Endodermal cell (in vitro differentiated cells): ENCODE results near the gene FCF1. TPM values are rescaled to one million over a fixed set of nuclear protein-coding genes. Genes with fewer than 3 reads are reported as not detected.

Source experiments
- DNase-seq: peaks from one replicate; pipeline ENCODE4 v3.0.0-alpha.2; 2017
- H3K27ac ChIP-seq: 2 replicates; pipeline ENCODE4 v1.5.1; 2013; ENCODE audit warnings: mild to moderate bottlenecking, low read depth, low read length, moderate library complexity
- H3K27me3 ChIP-seq: 2 replicates; pipeline ENCODE4 v1.6.1; 2013; ENCODE audit warnings: mild to moderate bottlenecking, low read length, moderate library complexity; ENCODE audit not compliant: insufficient read depth, control insufficient read depth, poor library complexity, severe bottlenecking
- H3K36me3 ChIP-seq: 2 replicates; pipeline ENCODE4 v1.7.0; 2013; ENCODE audit warnings: mild to moderate bottlenecking, low read length, moderate library complexity; ENCODE audit not compliant: control insufficient read depth, insufficient read depth
- H3K4me1 ChIP-seq: one replicate; pipeline ENCODE4 v1.7.0; 2013; ENCODE audit warnings: low read length; ENCODE audit not compliant: control insufficient read depth, insufficient read depth
- H3K4me3 ChIP-seq: 2 replicates; pipeline ENCODE4 v1.5.1; 2013; ENCODE audit warnings: mild to moderate bottlenecking, low read length, moderate library complexity
- H3K9ac ChIP-seq: 2 replicates; pipeline ENCODE4 v1.6.1; 2013; ENCODE audit warnings: mild to moderate bottlenecking, low read length, moderate library complexity; ENCODE audit not compliant: poor library complexity, severe bottlenecking; ENCODE audit errors: extremely low read depth
- H3K9me3 ChIP-seq: 2 replicates; pipeline ENCODE4 v1.6.1; 2013; ENCODE audit warnings: mild to moderate bottlenecking, low read length, moderate library complexity; ENCODE audit not compliant: control insufficient read depth
- H3K27ac Mint-ChIP-seq: 2 replicates; pipeline ENCODE4 v1.8.0; 2020; ENCODE audit warnings: mixed read lengths
- H3K27me3 Mint-ChIP-seq: 2 replicates; pipeline ENCODE4 v1.8.0; 2021; ENCODE audit warnings: mild to moderate bottlenecking, mixed read lengths; ENCODE audit not compliant: insufficient read depth
- H3K36me3 Mint-ChIP-seq: 2 replicates; pipeline ENCODE4 v1.8.0; 2020; ENCODE audit warnings: low read depth, mixed read lengths
- H3K4me1 Mint-ChIP-seq: 2 replicates; pipeline ENCODE4 v1.8.0; 2020; ENCODE audit warnings: mixed read lengths
- H3K4me3 Mint-ChIP-seq: 2 replicates; pipeline ENCODE4 v1.8.0; 2020; ENCODE audit warnings: mild to moderate bottlenecking, moderate library complexity, mixed read lengths
- H3K9me3 Mint-ChIP-seq: 2 replicates; pipeline ENCODE4 v1.8.0; 2020; ENCODE audit warnings: mild to moderate bottlenecking, mixed read lengths
- WGBS, 2 experiments: methylation state at CpG; one replicate each; pipeline versions ENCODE4 v1.1.5 to v1.1.7; 2013; ENCODE audit warnings: missing lambda C conversion rate in 2 of 2, mixed read lengths in 1 of 2; ENCODE audit not compliant: insufficient coverage in 1 of 2, insufficient read length in 1 of 2; 5-methylcytosine and 5-hydroxymethylcytosine counted together
- total RNA-seq, 2 donors: library from RNA; stranded (reverse); fragmentation: NEBNext Ultra II Directional in 1 of 2; extraction: Animal tissue kit (Norgen Biotek cat#: 25700) in 1 of 2; gene quantifications; 2 replicates in 1 of 2; 3 replicates in 1 of 2; pipeline ENCODE4 v1.2.1, GENCODE V29; 2021
- TF ChIP-seq, protein P1 (sequence below): fragments of 200-600 bp; sonication (generic); conservative IDR thresholded peaks from 2 replicates; pipeline ENCODE4 v1.5.0; 2021; ENCODE audit warnings: antibody characterized with exemption, mild to moderate bottlenecking

FCF1 gene
- total RNA-seq, 2 donors from 2014 or later, result 68.4 to 71.3 TPM

DNA sequence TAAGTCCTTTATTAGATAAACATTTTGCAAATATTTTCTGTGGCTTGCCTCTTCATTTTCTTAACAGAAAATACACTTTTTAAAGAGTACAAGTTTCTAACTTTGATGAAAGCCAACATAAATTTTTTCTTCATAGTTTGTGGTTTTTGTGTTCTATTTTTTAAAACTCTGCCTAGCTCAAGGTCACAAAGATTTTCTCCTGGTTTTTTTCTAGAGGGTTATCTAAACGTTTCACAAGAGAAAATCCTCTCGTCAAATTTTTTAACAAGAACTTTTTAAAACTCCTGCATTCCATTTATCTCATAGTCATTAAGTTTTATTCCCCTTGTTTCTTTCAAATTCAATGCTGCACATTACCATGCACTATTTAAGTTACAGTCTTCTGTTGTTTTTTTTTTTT lies 8.3 kb upstream of the FCF1 start:
- Histone ChIP-seq H3K4me3 (no peak overlapping the region), H3K9me3 (peaks cover 34% of the 10 kb centered on the region), H3K4me1 (no peaks in the 10 kb centered on the region), H3K27ac (no peak overlapping the region), H3K27me3 (no peaks in the 10 kb centered on the region), H3K9ac (no peak overlapping the region), H3K36me3 (peaks cover 24% of the 10 kb centered on the region)
- H3K27ac Mint-ChIP-seq, result no peak overlapping the region
- H3K9me3 Mint-ChIP-seq, result peaks cover 44% of the 10 kb centered on the region
- no peaks in the 10 kb centered on the region for H3K4me1 Mint-ChIP-seq
- no peaks in the 10 kb centered on the region for H3K27me3 Mint-ChIP-seq
- DNase-seq, result no peak
- peaks cover 44% of the 10 kb centered on the region for H3K36me3 Mint-ChIP-seq
- 94 to 100% methylated on average over 1 to 2 of the region's 2 CpGs for WGBS, 2 experiments
- TF ChIP-seq, protein P1, sequence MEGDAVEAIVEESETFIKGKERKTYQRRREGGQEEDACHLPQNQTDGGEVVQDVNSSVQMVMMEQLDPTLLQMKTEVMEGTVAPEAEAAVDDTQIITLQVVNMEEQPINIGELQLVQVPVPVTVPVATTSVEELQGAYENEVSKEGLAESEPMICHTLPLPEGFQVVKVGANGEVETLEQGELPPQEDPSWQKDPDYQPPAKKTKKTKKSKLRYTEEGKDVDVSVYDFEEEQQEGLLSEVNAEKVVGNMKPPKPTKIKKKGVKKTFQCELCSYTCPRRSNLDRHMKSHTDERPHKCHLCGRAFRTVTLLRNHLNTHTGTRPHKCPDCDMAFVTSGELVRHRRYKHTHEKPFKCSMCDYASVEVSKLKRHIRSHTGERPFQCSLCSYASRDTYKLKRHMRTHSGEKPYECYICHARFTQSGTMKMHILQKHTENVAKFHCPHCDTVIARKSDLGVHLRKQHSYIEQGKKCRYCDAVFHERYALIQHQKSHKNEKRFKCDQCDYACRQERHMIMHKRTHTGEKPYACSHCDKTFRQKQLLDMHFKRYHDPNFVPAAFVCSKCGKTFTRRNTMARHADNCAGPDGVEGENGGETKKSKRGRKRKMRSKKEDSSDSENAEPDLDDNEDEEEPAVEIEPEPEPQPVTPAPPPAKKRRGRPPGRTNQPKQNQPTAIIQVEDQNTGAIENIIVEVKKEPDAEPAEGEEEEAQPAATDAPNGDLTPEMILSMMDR, result no peak
- no peak overlapping the region for H3K4me3 Mint-ChIP-seq

GRCh38 chr14:74705613-74706500 lies 7.1 kb upstream of the FCF1 start:
- no peak overlapping the region for H3K4me3 Mint-ChIP-seq
- 87 to 100% methylated on average over 2 to 5 of the region's 5 CpGs for WGBS, 2 experiments
- Histone ChIP-seq H3K27ac (no peak overlapping the region), H3K4me1 (no peaks in the 10 kb centered on the region), H3K36me3 (peaks cover 14% of the 10 kb centered on the region), H3K9me3 (peaks cover 32% of the 10 kb centered on the region), H3K9ac (no peak overlapping the region), H3K27me3 (no peaks in the 10 kb centered on the region), H3K4me3 (no peak overlapping the region)
- H3K4me1 Mint-ChIP-seq, result no peaks in the 10 kb centered on the region
- peaks cover 34% of the 10 kb centered on the region for H3K36me3 Mint-ChIP-seq
- no peak for DNase-seq
- TF ChIP-seq, protein P1, result no peak
- no peak overlapping the region for H3K27ac Mint-ChIP-seq
- H3K27me3 Mint-ChIP-seq, result no peaks in the 10 kb centered on the region
- peaks cover 38% of the 10 kb centered on the region for H3K9me3 Mint-ChIP-seq

DNA sequence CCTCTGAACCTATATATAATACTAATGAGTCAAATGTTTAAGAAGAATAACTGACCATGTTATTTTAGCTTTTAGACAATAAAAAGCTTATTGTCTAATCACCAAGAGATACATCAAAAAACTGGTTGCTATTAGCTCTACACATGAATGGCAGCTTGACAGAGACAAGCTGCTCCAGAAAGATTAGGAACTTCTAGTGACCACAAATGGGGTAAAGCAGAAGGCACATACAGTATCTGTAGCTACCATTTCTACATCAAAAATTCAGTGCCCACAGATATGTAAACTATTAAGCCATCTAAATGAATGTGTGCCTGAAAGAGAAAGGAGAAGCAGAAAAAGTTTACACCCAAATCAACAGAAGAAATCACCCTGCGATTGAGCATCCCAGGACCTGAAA lies 2.5 kb upstream of the FCF1 start:
- no peak overlapping the region for H3K27ac Mint-ChIP-seq
- peaks cover 5% of the 10 kb centered on the region for H3K36me3 Mint-ChIP-seq
- Histone ChIP-seq H3K4me1 (peaks cover 4% of the 10 kb centered on the region), H3K27me3 (no peaks in the 10 kb centered on the region), H3K4me3 (no peak overlapping the region), H3K27ac (no peak overlapping the region), H3K9ac (no peak overlapping the region), H3K36me3 (peaks cover 6% of the 10 kb centered on the region), H3K9me3 (no peaks in the 10 kb centered on the region)
- TF ChIP-seq, protein P1, result no peak
- H3K9me3 Mint-ChIP-seq, result no peaks in the 10 kb centered on the region
- peaks cover 10% of the 10 kb centered on the region for H3K4me1 Mint-ChIP-seq
- no peaks in the 10 kb centered on the region for H3K27me3 Mint-ChIP-seq
- 90 to 100% methylated on average over 1 of the region's 1 CpG for WGBS, 2 experiments
- H3K4me3 Mint-ChIP-seq, result no peak overlapping the region
- no peak for DNase-seq
